ENCODE data around the gene SERPINE1. TPM values are rescaled to one million over a fixed set of nuclear protein-coding genes. Genes with fewer than 3 reads are reported as not detected.

Gene SERPINE1
- total RNA-seq, 4 donors from 2014 or later: 1.1 to 4.8 (median 3.1) TPM

DNA sequence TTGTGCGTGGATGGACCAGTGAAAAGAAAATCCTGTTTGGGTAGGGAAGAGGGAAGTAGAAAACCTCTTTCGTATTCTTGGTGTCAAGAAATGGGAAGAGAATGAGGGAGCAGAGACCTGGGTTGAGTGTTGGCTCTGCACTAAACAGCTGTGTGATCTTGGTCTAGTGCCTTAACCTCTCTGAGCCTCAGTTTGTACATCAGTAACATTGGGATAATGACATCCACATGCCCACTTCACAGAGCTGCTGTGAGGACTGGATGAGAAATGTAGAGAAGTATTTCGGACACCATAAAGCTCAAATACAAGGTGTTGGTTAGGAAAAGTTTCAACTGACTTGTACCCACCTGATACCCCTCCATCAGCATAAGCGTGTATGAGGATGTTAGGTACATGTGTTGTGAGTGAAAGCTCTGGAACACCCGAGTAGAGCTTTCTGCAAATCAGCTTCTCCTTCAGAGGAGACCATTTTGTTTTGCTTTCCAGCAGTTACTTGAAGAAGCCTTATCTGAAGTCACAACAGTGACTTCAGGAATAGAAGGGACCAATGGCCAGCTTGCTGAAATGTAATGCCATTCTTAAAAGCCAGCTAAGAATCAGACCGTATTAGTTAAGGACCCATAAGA lies 30.5 kb upstream of the SERPINE1 start:
- DNase-seq: no peak
- WGBS, 2 donors: 60 to 76% methylated on average over 6 of the region's 6 CpGs
- TF ChIP-seq, protein P1, sequence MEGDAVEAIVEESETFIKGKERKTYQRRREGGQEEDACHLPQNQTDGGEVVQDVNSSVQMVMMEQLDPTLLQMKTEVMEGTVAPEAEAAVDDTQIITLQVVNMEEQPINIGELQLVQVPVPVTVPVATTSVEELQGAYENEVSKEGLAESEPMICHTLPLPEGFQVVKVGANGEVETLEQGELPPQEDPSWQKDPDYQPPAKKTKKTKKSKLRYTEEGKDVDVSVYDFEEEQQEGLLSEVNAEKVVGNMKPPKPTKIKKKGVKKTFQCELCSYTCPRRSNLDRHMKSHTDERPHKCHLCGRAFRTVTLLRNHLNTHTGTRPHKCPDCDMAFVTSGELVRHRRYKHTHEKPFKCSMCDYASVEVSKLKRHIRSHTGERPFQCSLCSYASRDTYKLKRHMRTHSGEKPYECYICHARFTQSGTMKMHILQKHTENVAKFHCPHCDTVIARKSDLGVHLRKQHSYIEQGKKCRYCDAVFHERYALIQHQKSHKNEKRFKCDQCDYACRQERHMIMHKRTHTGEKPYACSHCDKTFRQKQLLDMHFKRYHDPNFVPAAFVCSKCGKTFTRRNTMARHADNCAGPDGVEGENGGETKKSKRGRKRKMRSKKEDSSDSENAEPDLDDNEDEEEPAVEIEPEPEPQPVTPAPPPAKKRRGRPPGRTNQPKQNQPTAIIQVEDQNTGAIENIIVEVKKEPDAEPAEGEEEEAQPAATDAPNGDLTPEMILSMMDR (IDR thresholded peaks at IDR 0.05): no peak
- TF ChIP-seq POLR2A (IDR thresholded peaks at IDR 0.05): no peak
- H3K27ac ChIP-seq: no peak overlapping the region
- H3K4me3 ChIP-seq: no peak overlapping the region
- intact Hi-C loops (cut with DNase I): no loop called here
- H3K9me3 ChIP-seq: no peaks in the 10 kb centered on the region
- peaks cover 0 to 9% (median 5%) of the 10 kb centered on the region in 3 donors for H3K36me3 ChIP-seq
- H3K4me1 ChIP-seq: peaks cover 12 to 44% (median 16%) of the 10 kb centered on the region in 3 donors
- no peaks in the 10 kb centered on the region for H3K27me3 ChIP-seq

DNA sequence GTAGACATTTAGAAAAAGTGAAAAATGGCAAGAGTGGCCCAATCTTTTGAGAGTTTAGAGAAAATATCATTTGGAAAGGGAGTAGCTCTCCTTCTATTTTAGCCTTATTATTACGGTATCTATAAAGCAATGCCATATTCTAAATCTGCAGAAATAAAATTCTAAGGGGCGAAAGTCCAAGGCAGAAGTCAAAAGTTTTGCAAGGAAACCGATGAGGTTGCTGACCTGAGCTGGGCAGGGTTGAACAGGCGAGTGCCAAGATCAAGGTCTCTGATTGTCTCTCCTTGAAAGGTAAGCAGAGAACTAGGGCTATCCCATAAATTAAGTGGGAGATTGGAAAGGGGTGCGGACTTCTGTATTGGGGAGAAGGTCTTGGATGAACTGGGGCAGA lies 30.0 kb upstream of the SERPINE1 start:
- no peaks in the 10 kb centered on the region for H3K9me3 ChIP-seq
- peaks cover 0 to 8% (median 4%) of the 10 kb centered on the region in 3 donors for H3K36me3 ChIP-seq
- 78 to 86% methylated on average over 5 of the region's 5 CpGs for WGBS, 2 donors
- DNase-seq: no peak
- no peak overlapping the region for H3K4me3 ChIP-seq
- H3K27ac ChIP-seq: no peak overlapping the region
- no peak for TF ChIP-seq POLR2A (IDR thresholded peaks at IDR 0.05)
- TF ChIP-seq, protein P1 (IDR thresholded peaks at IDR 0.05): no peak
- no peaks in the 10 kb centered on the region for H3K27me3 ChIP-seq
- H3K4me1 ChIP-seq: peaks cover 12 to 44% (median 16%) of the 10 kb centered on the region in 3 donors
- intact Hi-C loops (cut with DNase I): no loop called here

DNA sequence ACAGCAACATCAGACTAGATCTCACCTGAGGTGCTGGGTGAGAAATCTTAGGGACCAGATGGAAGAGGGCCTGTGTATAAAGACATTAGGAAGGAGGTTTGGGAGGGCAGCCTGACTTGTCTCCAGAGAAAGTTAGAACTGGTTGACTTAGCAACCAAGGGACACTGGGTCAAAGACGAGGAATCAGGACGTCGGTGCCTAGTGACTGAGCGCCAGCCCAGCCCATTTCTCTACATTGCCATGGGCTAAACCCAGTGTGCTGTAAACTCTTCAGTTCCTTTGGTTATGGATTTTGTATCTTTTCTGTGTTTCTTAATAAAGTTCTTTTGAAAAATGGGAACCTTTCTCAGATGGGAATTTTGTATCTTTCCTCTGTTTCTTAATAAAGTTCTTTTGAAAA lies 29.3 kb upstream of the SERPINE1 start:
- no peak overlapping the region for H3K4me3 ChIP-seq
- DNase-seq: no peak
- WGBS, 2 donors: 53 to 56% methylated on average over 4 of the region's 4 CpGs
- H3K4me1 ChIP-seq: peaks cover 12 to 44% (median 16%) of the 10 kb centered on the region in 3 donors
- no peak overlapping the region for H3K27ac ChIP-seq
- no peaks in the 10 kb centered on the region for H3K27me3 ChIP-seq
- H3K36me3 ChIP-seq: peaks cover 0 to 2% (median 0%) of the 10 kb centered on the region in 3 donors
- intact Hi-C loops (cut with DNase I): no loop called here
- TF ChIP-seq, protein P1 (IDR thresholded peaks at IDR 0.05): no peak
- TF ChIP-seq POLR2A (IDR thresholded peaks at IDR 0.05): no peak
- no peaks in the 10 kb centered on the region for H3K9me3 ChIP-seq

DNA sequence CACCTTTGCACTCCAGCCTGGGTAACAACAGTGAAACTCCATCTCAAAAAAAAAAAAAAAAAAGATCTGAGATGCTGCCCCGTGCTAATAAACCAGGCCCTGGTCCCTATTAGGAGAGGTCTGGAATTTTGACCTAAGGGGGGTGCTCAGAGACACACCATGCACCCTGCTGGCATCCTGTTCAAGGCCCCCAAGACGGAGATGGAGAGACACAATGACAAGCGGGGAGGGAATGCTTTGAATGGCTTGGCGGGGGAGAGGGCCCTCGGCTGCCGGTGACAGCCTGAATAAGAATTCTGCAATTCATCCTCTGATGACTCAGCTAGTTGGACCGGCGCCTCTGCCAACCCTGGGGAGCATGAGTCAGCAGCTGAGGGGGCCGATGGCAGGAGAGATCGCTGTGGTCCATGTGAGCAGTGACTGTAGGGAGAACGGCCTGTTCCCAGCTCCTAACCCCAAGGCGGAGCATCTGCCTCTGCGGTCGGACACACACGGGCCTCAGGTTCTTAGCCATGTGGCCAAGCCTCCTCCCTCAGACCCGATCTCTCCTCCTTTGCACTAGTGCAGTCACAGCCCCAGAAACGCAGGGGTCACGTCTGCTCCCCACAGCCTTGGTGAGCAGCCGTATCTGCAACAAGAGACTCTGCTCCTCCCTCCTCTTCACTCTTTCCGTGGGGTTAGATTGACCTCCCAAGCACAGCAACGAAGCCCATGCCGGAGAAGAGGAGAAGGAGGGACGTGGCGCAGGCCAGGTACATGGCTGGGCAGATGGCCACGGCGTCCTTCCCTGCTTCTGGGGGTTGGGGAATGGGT lies 26.7 kb upstream of the SERPINE1 start:
- no peaks in the 10 kb centered on the region for H3K27me3 ChIP-seq
- H3K36me3 ChIP-seq: no peaks in the 10 kb centered on the region
- H3K9me3 ChIP-seq: no peaks in the 10 kb centered on the region
- intact Hi-C loops (cut with DNase I): no loop called here
- peak overlapping the region; percentile 61 to 87 (median 82) for H3K27ac ChIP-seq
- no peak for TF ChIP-seq POLR2A (IDR thresholded peaks at IDR 0.05)
- TF ChIP-seq, protein P1 (IDR thresholded peaks at IDR 0.05): no peak
- WGBS, 2 donors: 6% methylated on average over 11 to 22 of the region's 26 CpGs
- H3K4me3 ChIP-seq: no peak overlapping the region
- peaks cover 12 to 45% (median 33%) of the 10 kb centered on the region in 3 donors for H3K4me1 ChIP-seq
- DNase-seq: peak; percentile 37

All from esophagus squamous epithelium (tissue), 5 donors.